ENCODE data around the gene RNPS1. TPM values are rescaled to one million over a fixed set of nuclear protein-coding genes. Genes with fewer than 3 reads are reported as not detected.
"Not testable (repeated sequence)": the region's sequence is repeated elsewhere in the genome, so short reads cannot be mapped to it uniquely, and the experiment has no call there.

The RNPS1 gene
- total RNA-seq, 2 donors from 2014 or later = 163 to 241 TPM

DNA sequence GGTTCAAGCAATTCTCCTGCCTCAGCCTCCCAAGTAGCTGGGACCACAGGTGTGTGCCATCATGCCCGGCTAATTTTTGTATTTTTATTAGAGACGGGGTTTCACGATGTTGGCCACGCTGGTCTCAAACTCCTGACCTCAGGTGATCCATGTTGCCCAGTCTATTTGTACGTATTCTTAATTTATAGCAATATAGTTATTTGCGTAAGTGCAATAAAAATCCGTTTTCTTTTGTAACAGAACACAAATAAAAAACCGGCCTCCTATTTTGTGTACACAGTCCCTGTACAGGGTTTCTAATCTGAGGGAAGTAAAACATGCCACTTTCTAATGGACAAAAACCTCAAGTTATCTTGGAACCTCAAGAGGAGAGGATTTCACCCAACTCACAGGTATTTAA lies 7.7 kb downstream of the RNPS1 start:
- H3K9me3 ChIP-seq = no peaks in the 10 kb centered on the region
- peak overlapping the region in 1 of 2 donors; percentile 55 for H3K27ac ChIP-seq
- no peak overlapping the region for H3K4me3 ChIP-seq
- WGBS = 63% methylated on average over 8 of the region's 8 CpGs
- H3K4me1 ChIP-seq (replicated peaks) = peaks cover 3% of the 10 kb centered on the region
- intact Hi-C loops (cut with DNase I) = no loop called here
- DNase-seq (ENCODE audit: low spot score) = no peak
- TF ChIP-seq POLR2A (IDR thresholded peaks at IDR 0.05) (no peak), POLR2AphosphoS5 (IDR thresholded peaks at IDR 0.05) (peak; percentile 50)
- TF ChIP-seq, protein P1, sequence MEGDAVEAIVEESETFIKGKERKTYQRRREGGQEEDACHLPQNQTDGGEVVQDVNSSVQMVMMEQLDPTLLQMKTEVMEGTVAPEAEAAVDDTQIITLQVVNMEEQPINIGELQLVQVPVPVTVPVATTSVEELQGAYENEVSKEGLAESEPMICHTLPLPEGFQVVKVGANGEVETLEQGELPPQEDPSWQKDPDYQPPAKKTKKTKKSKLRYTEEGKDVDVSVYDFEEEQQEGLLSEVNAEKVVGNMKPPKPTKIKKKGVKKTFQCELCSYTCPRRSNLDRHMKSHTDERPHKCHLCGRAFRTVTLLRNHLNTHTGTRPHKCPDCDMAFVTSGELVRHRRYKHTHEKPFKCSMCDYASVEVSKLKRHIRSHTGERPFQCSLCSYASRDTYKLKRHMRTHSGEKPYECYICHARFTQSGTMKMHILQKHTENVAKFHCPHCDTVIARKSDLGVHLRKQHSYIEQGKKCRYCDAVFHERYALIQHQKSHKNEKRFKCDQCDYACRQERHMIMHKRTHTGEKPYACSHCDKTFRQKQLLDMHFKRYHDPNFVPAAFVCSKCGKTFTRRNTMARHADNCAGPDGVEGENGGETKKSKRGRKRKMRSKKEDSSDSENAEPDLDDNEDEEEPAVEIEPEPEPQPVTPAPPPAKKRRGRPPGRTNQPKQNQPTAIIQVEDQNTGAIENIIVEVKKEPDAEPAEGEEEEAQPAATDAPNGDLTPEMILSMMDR (IDR thresholded peaks at IDR 0.05) = no peak
- H3K27me3 ChIP-seq (replicated peaks; ENCODE audit: insufficient read depth) = no peaks in the 10 kb centered on the region
- peaks cover 9 to 13% of the 10 kb centered on the region in 2 donors for H3K36me3 ChIP-seq

DNA sequence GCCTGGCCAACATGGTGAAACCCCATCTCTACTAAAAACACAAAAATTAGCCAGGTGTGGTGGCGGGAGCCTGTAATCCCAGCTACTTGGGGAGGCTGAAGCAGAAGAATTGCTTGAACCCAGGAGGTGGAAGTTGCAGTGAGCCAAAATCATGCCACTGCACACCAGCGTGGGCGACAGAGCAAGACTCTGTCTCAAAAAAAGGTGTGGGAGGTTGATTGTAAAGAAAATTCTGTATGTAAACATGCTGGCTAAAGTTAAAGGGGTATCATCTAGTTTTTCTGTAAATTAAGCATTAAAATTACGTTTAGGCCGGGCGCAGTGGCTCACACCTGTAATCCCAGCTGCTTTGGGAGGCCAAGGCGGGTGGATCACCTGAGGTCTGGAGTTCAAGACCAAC lies 9.4 kb downstream of the RNPS1 start:
- not testable (repeated sequence) for H3K9me3 ChIP-seq; DNase-seq (ENCODE audit: low spot score); H3K27me3 ChIP-seq (replicated peaks; ENCODE audit: insufficient read depth); H3K4me1 ChIP-seq (replicated peaks); H3K4me3 ChIP-seq
- peak overlapping the region in 1 of 2 donors; percentile 12 for H3K27ac ChIP-seq
- WGBS = 92% methylated on average over 7 of the region's 7 CpGs
- intact Hi-C loops (cut with DNase I) = loop anchor here (10.0 kb wide), 1 partner anchor 54 kb away; the partner anchor contains the start of gene MLST8
- peaks cover 15 to 22% of the 10 kb centered on the region in 2 donors for H3K36me3 ChIP-seq

DNA sequence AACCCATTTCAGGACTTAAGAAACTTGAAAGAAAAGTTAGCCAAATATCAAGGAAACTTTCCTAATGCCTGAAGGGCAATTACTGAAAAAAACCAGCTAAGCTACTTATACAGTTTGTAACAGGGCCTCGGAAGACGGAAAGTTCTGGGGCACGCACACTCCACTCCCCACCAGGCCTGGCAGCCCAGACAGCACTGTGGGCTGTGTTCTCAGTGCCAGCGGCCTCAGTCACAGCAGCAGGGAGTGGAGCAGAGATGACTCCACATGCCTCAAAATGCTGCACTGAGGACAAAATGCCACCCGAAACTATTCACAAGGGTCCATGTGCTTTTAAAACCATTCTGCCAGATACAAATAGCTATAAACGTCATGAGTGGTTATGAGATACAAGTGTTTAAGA lies 10.2 kb downstream of the RNPS1 start:
- Histone ChIP-seq H3K36me3 (peaks cover 15 to 20% of the 10 kb centered on the region in 2 donors), H3K27ac (no peak overlapping the region), H3K9me3 (no peaks in the 10 kb centered on the region), H3K27me3 (replicated peaks; ENCODE audit: insufficient read depth) (no peaks in the 10 kb centered on the region), H3K4me1 (replicated peaks) (no peaks in the 10 kb centered on the region), H3K4me3 (no peak overlapping the region)
- WGBS = 86% methylated on average over 6 of the region's 6 CpGs
- TF ChIP-seq, protein P1 (IDR thresholded peaks at IDR 0.05) = no peak
- no peak for TF ChIP-seq POLR2A (IDR thresholded peaks at IDR 0.05)
- intact Hi-C loops (cut with DNase I) = loop anchor here (10.0 kb wide), 1 partner anchor 53 kb away; the partner anchor contains the start of gene MLST8
- no peak for DNase-seq (ENCODE audit: low spot score)

DNA sequence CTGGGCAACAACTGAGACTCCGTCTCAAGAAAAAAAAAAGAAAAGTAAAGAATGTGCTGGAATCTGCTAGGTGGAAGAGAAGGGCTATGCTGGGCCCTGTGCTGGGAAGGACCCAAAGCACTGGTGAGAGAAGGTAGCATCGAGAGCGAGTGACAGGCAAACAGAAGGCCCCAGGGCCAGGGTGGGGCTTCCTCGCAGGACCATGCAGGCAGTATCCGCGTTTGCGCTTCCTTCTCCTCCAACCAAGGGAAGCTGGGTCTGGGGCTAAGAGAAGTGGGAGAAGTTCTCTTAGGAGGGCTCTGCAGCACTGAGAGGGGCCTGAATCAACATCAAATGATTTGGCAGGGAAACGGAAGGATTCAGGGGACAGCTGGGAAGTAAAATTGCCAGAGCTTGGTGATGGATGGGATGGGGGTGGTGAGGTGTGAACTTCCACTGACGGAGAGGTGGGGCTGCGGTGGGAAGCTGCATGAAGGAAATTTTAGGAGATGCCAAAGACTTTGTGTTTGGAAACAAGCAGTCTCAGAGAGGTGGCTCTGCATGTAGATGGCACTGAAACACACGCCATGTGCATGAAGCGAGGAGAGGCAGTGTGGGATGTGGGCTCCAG lies 11.3 kb downstream of the RNPS1 start:
- Histone ChIP-seq H3K27ac (peak overlapping the region in 1 of 2 donors; percentile 10), H3K4me1 (replicated peaks) (peaks cover 9% of the 10 kb centered on the region), H3K9me3 (no peaks in the 10 kb centered on the region), H3K27me3 (replicated peaks; ENCODE audit: insufficient read depth) (no peaks in the 10 kb centered on the region), H3K36me3 (peaks cover 13 to 17% of the 10 kb centered on the region in 2 donors), H3K4me3 (no peak overlapping the region)
- intact Hi-C loops (cut with DNase I) = loop anchor here (10.0 kb wide), 1 partner anchor 52 kb away; the partner anchor contains the start of gene MLST8
- WGBS = 90% methylated on average over 12 of the region's 12 CpGs
- DNase-seq (ENCODE audit: low spot score) = no peak
- TF ChIP-seq POLR2A (IDR thresholded peaks at IDR 0.05) (no peak), POLR2AphosphoS5 (IDR thresholded peaks at IDR 0.05) (no peak)
- TF ChIP-seq, protein P1 (IDR thresholded peaks at IDR 0.05) = no peak

DNA sequence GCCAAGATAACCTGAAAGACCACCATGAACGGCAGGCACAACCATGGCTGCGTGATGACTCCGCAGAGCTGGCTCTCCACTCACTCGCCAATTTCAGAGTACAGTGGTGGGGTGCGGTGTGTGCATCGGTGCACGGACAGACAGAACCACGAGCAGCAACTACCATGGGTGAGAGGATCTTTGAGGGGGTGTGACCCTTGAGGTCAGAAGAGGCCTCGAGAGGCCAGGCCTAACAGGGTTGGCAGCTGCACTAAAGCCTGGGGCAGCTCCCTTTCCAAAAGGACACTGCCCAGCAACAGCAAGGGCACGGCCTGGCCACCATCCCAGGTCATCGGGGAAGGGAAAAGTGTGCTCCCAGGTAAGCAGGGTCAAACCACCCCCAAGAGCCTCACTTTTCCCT lies 14.6 kb downstream of the RNPS1 start:
- TF ChIP-seq POLR2AphosphoS5 (IDR thresholded peaks at IDR 0.05) (no peak), POLR2A (IDR thresholded peaks at IDR 0.05) (no peak)
- TF ChIP-seq, protein P1 (IDR thresholded peaks at IDR 0.05) = no peak
- H3K36me3 ChIP-seq = peaks cover 10 to 17% of the 10 kb centered on the region in 2 donors
- peaks cover 10% of the 10 kb centered on the region for H3K4me1 ChIP-seq (replicated peaks)
- no peak overlapping the region for H3K27ac ChIP-seq
- no peaks in the 10 kb centered on the region for H3K9me3 ChIP-seq
- no peak for DNase-seq (ENCODE audit: low spot score)
- intact Hi-C loops (cut with DNase I) = loop anchor here (5.0 to 10.0 kb wide), 2 partner anchors 48 to 96 kb away; partner anchors contain the start of genes MLST8 and TRAF7
- H3K27me3 ChIP-seq (replicated peaks; ENCODE audit: insufficient read depth) = no peaks in the 10 kb centered on the region
- 80% methylated on average over 11 of the region's 11 CpGs for WGBS
- no peak overlapping the region for H3K4me3 ChIP-seq

All from prostate gland (tissue), 2 donors.